Heart right ventricle (tissue), 16 donors: ENCODE data around the gene CDK14. TPM values are rescaled to one million over a fixed set of nuclear protein-coding genes. Genes with fewer than 3 reads are reported as not detected.
A peak's percentile ranks its signal among the peaks of the same experiment; 100 is the strongest.

Source experiments
- ATAC-seq, 8 donors: fragments of 200-7000 bp; cut with Tn5 transposase; one replicate each; pipeline ENCODE4 v1.9.1; 2020; ENCODE audit warnings: mild to moderate bottlenecking in 8 of 8, moderate library complexity in 8 of 8, moderate number of reproducible peaks in 1 of 8
- DNase-seq, 2 donors: peaks; one replicate each; pipeline ENCODE4 v3.0.0-alpha.2; 2020
- H3K27ac ChIP-seq, 10 donors: fragments of 200-600 bp; sonication (generic) in 2 of 10; one replicate each; pipeline versions ENCODE4 v1.5.0 to v1.8.0; 2020 to 2022; ENCODE audit warnings: mild to moderate bottlenecking in 3 of 10
- H3K27me3 ChIP-seq, 7 donors: fragments of 200-600 bp; one replicate each; pipeline ENCODE4 v1.8.0; 2021 to 2022; ENCODE audit warnings: mild to moderate bottlenecking in 2 of 7
- H3K36me3 ChIP-seq, 9 donors: fragments of 200-600 bp; sonication (generic) in 1 of 9; one replicate each; pipeline versions ENCODE4 v1.5.0 to v1.8.0; 2020 to 2022; ENCODE audit warnings: mild to moderate bottlenecking in 2 of 9
- H3K4me1 ChIP-seq, 9 donors: fragments of 200-600 bp; sonication (generic) in 1 of 9; one replicate each; pipeline versions ENCODE4 v1.5.0 to v1.8.0; 2020 to 2022; ENCODE audit warnings: mild to moderate bottlenecking in 4 of 9
- H3K4me3 ChIP-seq, 10 donors: fragments of 200-600 bp; sonication (generic) in 2 of 10; one replicate each; pipeline versions ENCODE4 v1.5.0 to v1.8.0; 2020 to 2022; ENCODE audit warnings: mild to moderate bottlenecking in 7 of 10, moderate library complexity in 2 of 10
- H3K9me3 ChIP-seq, 11 donors: fragments of 200-600 bp in 10 of 11; sonication (generic) in 2 of 11; one replicate each; pipeline versions ENCODE4 v1.5.0 to v1.8.0; 2013 to 2022; ENCODE audit warnings: mild to moderate bottlenecking in 2 of 11, control low read depth in 1 of 11, moderate library complexity in 1 of 11
- CTCF ChIP-seq, 9 donors: fragments of 200-600 bp; sonication (generic) in 2 of 9; IDR thresholded peaks; one replicate each; pipeline versions ENCODE4 v1.5.0 to v1.8.0; 2021 to 2022; ENCODE audit warnings: antibody characterized with exemption in 9 of 9, mild to moderate bottlenecking in 5 of 9, moderate library complexity in 1 of 9
- WGBS, 2 donors: extraction: QIAGEN DNeasy Blood & Tissue Kit; methylation state at CpG; one replicate each; pipeline ENCODE4 v1.1.7; 2013; ENCODE audit warnings: inconsistent platforms in 1 of 2; 5-methylcytosine and 5-hydroxymethylcytosine counted together
- intact Hi-C, 10 donors: fragments of 100-400 bp; cut with DNase I; formaldehyde crosslinking; loops; one replicate each; pipeline versions ENCODE4 v1.11.1 to v1.14.2; 2022
- polyA plus RNA-seq, 2 donors: library from polyadenylated mRNA; stranded (reverse); fragments of 200-250 nt; gene quantifications; one replicate each; pipeline ENCODE4 v1.2.3, GENCODE V29; 2013
- total RNA-seq, 10 donors: library from RNA; stranded (reverse); fragmentation: NEBNext Ultra II Directional in 3 of 10; extraction: Animal tissue kit (Norgen Biotek cat#: 25700) in 3 of 10; gene quantifications; one replicate each; pipeline versions ENCODE4 v1.2.1 to v1.2.4, GENCODE V29; 2021 to 2023
- donor health status: Arrhythmogenic right ventricular cardiomyopathy.
- donor health status: ischemic (EF 13 %, LVEDD 7.1; RV severe dilation, severe dysfunction).
- donor health status: healthy with polysubstance abuse.
- donor health status: DM: no; HTN: yes; CAD: no.
- donor health status: DM: no; HTN: no; CAD: no.
- donor health status: ischemic (EF 25% LVEDD 6.9; RV normal size, moderate dysfunction).
- donor health status: ischemic (EF 25% LVEDD 5.7; RV mildly dilated, moderate dysfunction).
- donor health status: healthy.
- donor health status: DM: yes; HTN: yes; CAD: no.
- donor health status: Ischemic cardiomyopathy.
- donor health status: ischemic (EF 35%, LVEDD 5.7; RV mildly dilated, moderate dysfunction).
- donor health status: nonischemic (EF 11% LVEDD 7.7; RV severe dilation, severe dysfunction).
- donor health status: DM: yes; HTN: yes; CAD: no.
- donor health status: PGD.
- donor health status: ischemic (EF 29% LVEDD 5.4; RV normal size, mild dysfunction).
- donor health status: nonischemic (EF 23%, LVEDD 6.1; RV moderate dilation, normal function).

Gene CDK14
- total and polyA plus RNA-seq, 12 donors: 3.9 to 36.5 (median 21.4) TPM

- Histone ChIP-seq H3K27ac (no peak overlapping the region), H3K4me3 (no peak overlapping the region), H3K4me1 (peaks cover 0 to 25% (median 6%) of the 10 kb centered on the region in 9 donors), H3K36me3 (no peaks in the 10 kb centered on the region), H3K9me3 (no peaks in the 10 kb centered on the region), H3K27me3 (no peaks in the 10 kb centered on the region)
- intact Hi-C loops: no loop called here
- WGBS, 2 donors: 69 to 70% methylated on average over 2 of the region's 2 CpGs
- peak; percentile 34 to 84 (median 67) for ATAC-seq
- TF ChIP-seq CTCF (IDR thresholded peaks at IDR 0.05): no peak
- no peak for DNase-seq
Measured at GRCh38 chr7:90994121-90994520, 398.0 kb downstream of the CDK14 start.

- H3K4me1 ChIP-seq: peaks cover 0 to 25% (median 6%) of the 10 kb centered on the region in 9 donors
- H3K36me3 ChIP-seq: no peaks in the 10 kb centered on the region
- H3K27me3 ChIP-seq: no peaks in the 10 kb centered on the region
- ATAC-seq (no peak), DNase-seq (no peak)
- intact Hi-C loops: no loop called here
- TF ChIP-seq CTCF (IDR thresholded peaks at IDR 0.05): no peak
- H3K4me3 ChIP-seq: no peak overlapping the region
- WGBS, 2 donors: 77 to 84% methylated on average over 5 of the region's 5 CpGs
- no peak overlapping the region for H3K27ac ChIP-seq
- H3K9me3 ChIP-seq: no peaks in the 10 kb centered on the region
Measured at GRCh38 chr7:90994601-90995000, 398.5 kb downstream of the CDK14 start.

DNA sequence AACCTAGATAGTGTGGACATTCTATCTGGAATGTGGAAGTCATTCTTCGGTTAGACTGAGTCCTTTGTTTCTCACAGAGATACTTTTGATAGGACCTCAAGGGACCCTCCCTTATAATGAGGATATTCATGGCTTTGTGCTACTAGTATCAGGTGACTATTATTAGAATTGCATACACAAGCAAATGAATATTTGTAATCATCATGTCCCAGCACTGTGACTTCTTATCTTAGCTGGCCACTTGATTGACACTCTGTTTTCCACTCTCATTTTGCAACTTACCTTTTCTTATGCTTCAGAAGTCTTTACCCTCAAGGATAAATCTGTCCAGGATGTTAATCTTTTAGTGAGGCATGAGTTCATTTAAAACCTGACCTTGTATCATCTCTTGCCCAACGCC, 399.9 kb downstream of the CDK14 start:
- no peak overlapping the region for H3K27ac ChIP-seq
- no peak for TF ChIP-seq CTCF (IDR thresholded peaks at IDR 0.05)
- intact Hi-C loops: no loop called here
- no peaks in the 10 kb centered on the region for H3K36me3 ChIP-seq
- ATAC-seq (peak in 3 of 8 donors; percentile 42 to 64 (median 47)), DNase-seq (no peak)
- peaks cover 0 to 25% (median 6%) of the 10 kb centered on the region in 9 donors for H3K4me1 ChIP-seq
- H3K9me3 ChIP-seq: no peaks in the 10 kb centered on the region
- no peak overlapping the region for H3K4me3 ChIP-seq
- 62 to 64% methylated on average over 2 of the region's 2 CpGs for WGBS, 2 donors
- no peaks in the 10 kb centered on the region for H3K27me3 ChIP-seq

DNA sequence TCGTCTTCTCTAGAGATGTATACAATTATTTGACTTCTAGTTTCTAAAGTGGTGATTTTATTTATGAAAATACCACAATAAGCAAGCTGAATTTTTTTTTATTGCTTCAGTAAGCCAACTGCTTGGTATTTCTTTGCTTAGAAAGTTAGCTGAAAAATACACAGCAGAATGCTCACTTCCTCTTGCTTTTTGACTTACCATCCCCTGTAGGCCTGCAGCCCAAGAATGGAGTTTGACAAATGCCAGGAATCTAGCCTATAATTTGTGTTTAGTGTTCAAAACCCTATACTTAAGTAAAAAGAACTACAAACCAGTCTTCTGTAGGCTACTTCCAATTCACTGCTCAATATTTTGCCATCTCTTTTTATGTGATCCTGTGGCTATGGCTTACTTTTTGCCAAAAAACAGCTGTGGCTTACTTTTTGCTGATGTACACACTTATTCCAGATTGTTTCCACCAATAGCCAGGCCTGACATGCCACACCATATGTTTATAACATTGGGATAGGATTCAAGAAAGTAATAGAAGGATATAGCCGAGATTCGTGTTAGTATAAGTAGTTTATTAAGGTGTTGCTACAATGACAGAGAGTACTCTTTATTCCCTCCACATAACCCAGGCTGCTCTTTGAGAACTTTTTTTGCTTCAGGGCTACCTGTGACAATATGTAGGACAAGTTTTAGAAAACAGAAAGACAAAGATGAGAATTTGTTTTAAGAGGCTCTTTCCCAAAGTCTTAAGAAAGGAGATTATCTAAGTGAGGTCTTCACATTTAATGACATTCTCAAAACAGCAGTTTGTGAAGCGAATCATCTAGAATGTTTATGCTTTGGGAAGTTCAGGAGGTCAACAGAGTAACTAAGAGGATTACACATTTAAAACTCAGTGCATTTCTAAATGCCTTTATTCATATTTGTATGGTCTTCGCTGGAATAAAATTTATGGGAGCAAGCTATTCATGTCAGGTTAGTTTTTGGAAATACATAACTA, 404.2 kb downstream of the CDK14 start:
- 81% methylated on average over 5 of the region's 5 CpGs for WGBS, 2 donors
- intact Hi-C loops: loop anchor here in 1 of 10 donors (10.0 kb wide), 1 partner anchor 125 kb away; no protein-coding TSS in a partner anchor

More for the DNA sequence above, 404.2 kb downstream of the CDK14 start:
- H3K27me3 ChIP-seq: no peaks in the 10 kb centered on the region
- H3K27ac ChIP-seq: no peak overlapping the region
- H3K9me3 ChIP-seq: no peaks in the 10 kb centered on the region
- no peak for ATAC-seq
- peaks cover 0 to 6% (median 0%) of the 10 kb centered on the region in 9 donors for H3K36me3 ChIP-seq
- TF ChIP-seq CTCF (IDR thresholded peaks at IDR 0.05): no peak
- peaks cover 0 to 18% (median 3%) of the 10 kb centered on the region in 9 donors for H3K4me1 ChIP-seq
- no peak overlapping the region for H3K4me3 ChIP-seq
- no peak for DNase-seq
